GM21367 (cell line): Measurements from ENCODE around the gene FOCAD.

Experiments
- ATAC-seq: cut with Tn5 transposase; IDR thresholded peaks from one replicate; pipeline ENCODE4 v1.9.1; 2021; ENCODE audit not compliant: unreplicated experiment

The FOCAD gene

DNA sequence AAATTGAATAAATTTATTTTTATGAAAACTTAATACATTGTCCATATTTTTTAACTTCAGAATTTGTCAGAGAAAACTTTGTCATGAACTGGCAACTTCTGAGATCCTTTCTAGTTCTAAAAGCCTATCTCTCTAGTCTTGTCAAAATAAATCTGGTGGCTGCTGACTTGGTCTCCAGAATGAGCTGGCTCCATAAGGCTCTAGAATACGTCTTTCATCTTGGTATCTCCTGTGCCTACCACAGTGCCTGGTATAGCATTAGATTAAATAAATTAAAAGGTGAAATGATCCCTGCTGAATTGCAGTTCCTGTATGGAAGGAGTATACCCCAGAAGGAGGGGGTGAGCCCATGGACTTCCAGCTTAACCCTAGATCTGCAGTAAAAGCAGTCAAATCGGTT, 2.6 kb upstream of the FOCAD start:
- ATAC-seq: no peak

DNA sequence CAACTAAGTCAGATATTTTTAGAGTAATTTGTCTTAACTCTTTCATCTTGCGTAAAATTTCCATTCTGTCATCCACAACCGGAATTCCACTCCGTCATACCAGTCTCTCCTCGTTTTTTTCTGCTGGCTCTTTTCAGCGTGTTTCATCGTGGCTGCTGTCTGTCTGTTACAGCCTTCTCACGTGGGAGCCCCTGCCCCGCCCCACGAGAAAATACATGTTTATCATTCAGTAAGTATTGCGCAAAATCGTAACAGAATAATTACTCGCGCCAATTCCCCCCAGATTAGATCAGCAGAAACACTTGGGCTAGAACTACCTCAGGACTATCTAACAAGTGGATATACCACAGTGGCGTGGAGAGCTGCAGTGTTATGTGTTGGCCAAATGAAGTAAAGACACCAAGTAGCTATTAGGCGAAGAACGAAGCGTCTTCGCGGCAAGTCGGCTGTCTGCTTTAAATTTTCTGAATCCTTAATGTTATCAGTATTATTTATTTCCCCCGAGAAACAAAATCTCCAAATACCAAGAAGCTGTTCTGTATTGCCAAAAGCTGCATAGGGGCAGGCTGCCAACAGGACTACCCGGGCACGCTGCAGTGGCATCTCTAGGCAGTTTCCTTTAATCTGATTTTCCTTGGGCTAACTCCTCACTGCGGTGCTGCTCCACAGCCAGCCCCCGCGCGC, 566 bp upstream of the FOCAD start:
- peak; percentile 0 for ATAC-seq

DNA sequence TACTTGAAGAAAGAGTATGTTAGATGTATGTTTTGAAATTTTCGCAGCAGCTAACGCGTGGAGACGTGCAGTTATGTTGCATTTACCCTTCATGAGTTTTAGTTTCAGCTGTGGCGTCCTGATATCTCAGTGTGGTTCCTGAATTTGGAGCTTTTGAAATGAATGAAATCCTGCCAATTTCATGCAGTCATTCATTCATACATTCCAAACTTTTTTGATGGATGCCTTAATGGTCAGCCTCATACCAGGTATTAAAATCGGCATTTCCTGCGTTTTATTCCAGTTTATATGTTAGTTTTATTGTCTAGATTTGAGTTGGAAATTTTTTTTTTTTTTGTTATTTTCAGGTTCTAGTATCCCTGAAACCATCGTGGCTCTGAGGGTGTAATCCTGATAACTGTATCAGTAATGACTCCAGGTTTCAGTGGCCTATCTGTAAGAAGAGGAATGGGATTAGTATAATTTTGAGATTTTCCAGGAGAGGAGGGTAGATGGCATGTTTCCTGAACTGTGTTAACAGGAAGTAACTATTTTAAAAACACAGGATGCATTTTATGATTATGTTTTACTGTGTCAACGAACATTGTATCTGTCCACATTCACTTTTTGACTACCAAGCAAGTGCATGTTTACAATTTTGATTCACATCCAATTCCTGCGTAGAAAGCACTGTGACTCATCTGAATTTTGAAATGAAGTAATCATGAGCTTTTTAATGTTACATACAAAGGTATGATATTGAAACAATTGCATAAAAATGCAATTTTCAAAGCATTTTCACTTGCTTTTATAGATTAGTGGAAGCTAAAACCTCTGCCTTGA, 1.0 kb downstream of the FOCAD start:
- no peak for ATAC-seq

DNA sequence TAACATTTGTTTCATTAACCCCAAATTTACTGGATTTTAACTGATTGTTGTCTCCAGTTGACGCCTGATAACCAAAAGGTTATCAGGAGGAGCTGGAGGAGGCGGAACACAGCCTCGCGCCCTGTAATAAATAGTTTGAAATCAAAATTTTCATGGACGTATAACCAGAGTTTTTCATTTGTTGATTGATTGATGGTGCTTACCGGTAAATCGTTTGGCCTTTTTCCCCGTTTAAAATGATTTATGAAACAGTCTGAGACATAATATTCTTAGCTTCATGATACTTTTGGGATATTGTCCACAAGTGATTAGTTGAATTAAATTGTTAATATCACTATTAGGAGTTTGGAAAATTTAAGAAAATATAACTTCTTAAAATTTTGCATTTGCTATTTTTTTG, 1.7 kb downstream of the FOCAD start:
- ATAC-seq: no peak

DNA sequence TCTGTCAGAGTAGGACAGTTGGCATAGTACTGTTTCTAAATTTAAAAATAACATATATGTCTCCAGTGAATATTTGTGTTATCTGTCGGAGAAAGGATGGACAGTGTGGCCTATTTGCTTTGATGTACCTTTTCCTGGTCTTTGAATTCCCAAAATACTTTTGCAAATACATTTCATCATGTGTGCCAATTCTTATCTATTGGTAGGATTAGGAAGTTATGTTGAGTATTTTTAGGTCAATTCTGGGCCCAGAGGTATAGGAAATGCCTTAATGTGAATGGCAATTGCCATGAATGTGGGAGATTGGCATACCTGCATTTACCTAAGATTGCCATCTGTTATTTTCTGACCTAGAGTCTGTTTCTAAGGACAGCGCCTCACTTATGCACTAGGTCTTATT, 5.8 kb downstream of the FOCAD start:
- no peak for ATAC-seq

DNA sequence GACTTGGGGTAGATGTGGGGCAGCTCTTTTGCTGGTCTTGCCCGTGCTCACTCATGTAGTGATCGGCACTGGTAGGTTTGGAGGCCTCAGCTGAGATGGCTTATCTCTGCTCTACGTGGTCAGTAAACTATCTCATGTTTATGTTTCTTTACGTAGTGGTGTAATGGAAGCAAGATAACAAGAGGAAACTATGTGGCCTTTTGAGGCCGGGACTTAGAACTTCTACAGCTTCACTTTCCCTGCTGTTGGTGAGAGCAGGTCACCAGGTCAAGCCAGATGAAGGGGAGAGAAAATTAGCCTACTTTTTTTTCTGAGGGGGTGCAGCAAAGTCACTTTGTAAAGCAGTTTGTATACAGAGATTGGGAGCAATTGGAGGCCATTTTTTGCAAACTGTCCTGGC, 8.5 kb downstream of the FOCAD start:
- no peak for ATAC-seq

DNA sequence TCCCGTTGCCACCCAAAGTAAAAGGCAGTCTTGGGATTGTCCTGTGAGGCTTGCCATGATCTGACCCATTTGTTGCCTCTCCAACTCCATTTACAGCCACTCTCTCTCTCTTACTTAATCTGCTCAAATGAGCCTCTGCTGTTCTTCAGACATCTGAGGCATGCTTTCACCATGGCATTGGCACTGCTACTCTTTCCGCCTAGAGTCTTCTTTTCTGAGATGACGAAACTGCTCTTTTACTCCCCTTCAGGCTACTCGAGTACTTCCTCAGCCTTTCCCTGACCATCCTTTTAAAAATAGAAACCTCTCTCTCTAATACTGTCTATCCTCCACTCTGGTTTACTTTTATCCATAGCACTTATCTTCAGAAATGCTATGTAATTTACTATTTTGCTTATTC, 9.0 kb downstream of the FOCAD start:
- no peak for ATAC-seq

DNA sequence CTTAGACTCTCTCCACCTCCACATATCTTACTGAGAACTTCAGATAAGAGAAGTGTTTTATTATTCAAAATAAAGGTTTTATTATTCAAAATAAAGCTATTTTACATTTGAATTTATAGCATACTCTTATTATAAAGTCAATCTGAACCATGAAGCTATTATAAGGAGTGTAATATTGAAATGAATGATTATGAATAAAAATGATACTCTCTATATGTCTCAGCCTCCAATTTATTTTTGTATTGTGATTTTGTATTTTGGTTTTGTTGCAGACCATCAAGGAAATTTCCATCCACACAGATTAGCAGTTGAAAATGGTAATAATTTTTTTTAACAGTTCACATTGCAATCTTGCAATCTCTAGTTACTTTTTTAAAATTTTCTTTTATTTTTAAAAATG, 10.2 kb downstream of the FOCAD start:
- no peak for ATAC-seq

DNA sequence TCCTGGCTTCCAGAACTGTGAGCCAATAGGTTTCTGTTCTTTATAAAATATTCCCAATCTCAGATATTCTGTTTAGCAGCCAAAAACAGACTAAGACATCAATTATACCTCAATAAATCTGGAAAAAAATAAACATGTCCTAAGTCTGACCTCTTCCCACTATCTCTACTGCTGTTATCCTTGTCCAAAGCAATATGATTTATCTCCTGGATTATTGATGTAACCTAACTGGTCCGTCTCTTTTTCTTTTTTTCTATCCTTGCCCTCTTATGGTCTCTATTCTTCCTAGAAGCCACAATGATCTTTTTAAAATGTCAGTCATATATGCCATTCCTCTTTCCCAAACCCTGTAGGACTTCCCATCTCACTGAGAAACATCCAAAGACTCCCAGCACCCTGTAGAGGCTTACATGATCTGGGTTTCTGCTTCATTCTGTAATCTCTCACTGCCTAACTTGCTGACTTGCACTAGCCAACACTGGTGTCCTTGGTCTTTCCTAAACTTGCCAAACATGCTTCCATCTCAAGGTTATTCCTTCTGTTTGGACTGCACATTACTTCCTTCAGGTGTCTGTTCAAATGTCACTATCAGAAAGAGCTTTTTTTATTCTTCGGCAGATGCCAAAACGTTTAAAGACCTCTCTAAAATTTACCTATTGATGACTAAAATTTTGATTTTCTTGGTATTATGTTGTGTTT, 13.1 kb downstream of the FOCAD start:
- no peak for ATAC-seq

DNA sequence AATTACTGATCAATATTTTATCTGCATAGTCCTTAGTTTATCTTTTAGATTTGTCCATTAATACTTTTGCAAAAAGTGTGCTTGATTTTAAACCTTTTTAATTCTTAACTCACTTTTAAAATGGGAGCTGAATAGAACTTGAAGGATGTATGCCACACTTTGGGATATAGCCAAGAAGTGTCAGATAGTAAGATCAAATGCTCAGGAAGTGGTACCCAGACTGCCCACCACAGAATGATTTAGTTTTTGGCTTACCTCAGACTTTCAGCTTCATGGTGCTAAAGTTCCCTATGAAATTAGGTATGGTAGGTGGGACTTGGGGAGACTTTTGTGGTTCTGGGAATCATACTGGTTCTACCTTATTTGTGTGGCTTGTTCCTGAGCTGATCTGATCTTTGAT, 14.7 kb downstream of the FOCAD start:
- ATAC-seq: no peak

DNA sequence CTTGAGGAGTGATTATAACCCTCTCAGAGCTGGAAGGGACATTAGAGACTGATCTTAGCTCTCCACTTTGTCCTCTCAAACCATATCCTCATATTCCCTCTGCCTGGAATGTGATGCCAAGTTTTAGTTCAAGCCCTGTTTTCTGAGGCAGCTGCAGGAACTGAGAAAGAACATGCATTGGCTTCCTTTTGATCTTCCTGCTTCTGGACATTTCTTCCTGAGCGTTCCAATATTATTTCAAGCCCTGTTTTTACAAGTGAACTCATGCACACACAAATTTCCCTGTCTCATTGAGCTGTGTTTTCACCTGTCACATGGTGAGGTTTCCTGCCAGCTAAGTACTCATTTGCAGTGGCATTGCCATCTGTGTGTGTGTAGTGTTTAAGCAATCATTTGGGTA, 17.0 kb downstream of the FOCAD start:
- ATAC-seq: no peak

DNA sequence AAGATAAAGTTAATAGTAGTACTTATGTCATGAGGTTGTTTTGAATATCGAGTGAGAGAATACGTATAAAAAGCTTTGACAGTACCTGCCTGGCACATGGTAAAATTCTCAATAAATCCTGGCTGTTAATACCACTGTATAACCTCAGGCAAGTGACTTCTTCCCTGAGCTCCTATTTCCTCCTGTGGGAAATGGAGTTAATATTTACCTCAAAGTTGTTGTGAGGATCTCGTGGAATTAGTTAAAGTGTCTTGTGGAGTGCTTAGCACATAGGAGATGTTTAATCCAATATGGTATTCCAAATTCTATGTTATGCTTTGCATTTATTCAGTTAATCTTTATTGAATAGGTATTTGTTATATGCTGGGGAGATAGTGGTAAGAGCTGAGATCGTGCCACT, 18.5 kb downstream of the FOCAD start:
- no peak for ATAC-seq

DNA sequence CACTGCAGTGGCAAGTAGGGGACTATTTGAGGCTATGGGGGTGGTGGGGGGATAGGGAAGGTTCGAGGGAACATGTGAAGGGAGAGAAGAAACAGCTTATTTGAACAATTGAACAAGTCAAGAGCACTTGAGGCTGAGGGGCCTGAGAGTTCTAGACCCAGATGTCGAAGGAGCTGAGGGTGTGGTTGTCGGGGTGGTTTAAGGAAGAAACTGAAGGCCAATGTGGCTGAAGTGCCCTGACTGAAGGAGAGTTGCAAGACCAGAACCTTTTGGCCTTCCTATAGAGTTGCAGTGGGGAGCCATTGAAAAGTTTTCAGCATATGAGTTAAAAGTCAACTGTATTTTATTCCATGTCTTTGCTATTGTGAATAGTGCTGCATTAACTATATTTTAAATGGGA, 19.1 kb downstream of the FOCAD start:
- ATAC-seq: no peak

DNA sequence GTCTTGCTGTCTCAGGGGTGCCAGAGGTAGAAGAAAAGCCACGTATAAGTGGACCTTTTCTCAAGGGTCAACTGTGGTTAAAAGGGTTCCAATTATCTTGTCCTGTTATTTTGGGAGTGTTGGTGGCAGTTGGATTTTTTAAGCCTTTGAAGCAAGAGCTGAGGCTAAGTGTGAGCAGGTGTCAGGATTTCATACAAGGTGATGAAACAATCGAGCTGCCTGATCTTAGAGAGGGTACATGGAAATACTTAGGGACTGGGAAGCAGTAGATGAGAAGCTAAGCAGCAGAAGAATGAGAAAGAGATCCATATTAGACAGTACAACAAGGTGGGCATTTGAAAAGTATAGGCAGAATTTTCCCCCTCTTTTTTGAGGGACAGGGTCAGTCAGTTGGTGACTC, 23.6 kb downstream of the FOCAD start:
- ATAC-seq: no peak

DNA sequence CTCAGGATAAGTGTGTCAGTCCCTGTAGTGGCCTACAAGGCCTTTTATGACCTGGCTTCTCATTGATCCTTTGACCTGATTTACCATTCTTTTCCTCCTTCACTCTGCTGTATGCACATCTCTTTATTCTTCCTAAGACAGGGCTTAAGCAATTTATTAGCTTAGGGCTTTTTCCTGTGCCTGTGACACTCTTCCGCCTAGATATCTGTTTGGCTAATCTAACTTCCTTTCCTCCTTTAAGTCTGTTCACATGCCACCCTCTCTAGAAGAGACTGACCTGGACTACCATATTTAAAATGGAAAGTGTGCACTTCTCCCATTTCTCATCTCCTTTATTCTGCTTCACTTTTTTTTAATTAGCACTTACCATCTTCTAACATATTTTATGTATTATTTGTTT, 29.1 kb downstream of the FOCAD start:
- ATAC-seq: no peak

DNA sequence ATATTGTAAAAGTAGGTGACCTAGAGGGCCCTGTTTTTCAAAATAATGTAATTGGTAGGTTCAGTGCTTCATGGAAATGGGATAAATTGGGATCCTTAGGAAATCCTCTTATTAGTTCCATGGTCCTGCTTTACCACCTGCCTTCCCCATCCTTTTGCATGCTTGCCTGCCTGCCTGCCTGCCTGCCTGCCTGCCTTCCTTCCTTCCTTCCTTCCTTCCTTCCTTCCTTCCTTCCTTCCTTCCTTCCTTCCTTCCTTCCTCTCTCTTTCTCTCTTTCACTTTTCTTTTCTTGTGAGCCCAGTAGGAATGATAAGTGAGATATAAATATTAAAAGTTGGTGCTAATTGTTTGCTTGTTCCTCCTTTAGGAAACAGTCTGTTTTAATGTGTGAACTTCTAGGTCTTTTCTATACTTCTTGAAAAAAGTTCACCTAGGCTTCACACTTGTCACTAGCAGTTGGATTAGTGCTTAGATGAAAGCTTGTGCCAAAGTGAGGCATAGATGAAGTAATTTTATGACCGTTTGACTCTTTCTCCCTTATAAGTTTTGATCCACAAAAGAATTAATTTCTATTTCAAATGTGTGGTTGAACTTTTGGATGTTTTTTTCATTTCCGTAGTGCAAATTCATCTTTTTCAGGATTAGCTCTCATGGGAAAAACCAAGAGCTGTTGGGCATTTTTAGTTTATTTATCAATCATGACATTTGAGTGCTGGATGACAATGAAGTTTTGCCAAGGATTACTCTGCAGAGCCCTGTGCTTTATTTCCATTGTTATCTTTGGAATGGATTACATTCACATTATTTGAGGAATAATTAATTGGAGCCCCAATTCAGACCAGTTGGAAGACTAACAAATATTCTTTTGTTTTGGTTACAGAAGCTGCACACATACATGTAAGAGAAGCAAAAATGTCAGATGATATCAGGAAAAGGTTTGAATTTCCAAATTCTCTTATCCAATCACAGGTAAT, 30.7 kb downstream of the FOCAD start:
- no peak for ATAC-seq

DNA sequence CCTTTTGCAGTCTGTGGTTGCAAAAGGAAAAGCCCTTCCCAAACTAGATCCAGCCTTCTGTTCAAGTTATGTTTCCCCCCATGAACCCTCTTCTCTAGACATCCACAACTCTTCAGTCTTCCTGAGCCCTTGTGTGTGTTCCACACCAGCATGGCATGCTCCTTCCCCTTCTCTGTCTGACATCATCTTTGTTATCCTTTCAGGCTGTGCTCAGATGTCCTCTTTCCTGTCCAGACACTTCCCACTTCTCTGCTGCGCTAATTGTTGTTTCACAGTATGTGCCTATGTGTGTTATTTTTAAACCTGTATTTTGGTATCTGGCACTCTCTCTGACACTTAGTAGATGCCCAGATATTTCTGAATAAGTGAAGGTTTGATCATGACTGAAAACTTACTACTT, 38.2 kb downstream of the FOCAD start:
- ATAC-seq: no peak

DNA sequence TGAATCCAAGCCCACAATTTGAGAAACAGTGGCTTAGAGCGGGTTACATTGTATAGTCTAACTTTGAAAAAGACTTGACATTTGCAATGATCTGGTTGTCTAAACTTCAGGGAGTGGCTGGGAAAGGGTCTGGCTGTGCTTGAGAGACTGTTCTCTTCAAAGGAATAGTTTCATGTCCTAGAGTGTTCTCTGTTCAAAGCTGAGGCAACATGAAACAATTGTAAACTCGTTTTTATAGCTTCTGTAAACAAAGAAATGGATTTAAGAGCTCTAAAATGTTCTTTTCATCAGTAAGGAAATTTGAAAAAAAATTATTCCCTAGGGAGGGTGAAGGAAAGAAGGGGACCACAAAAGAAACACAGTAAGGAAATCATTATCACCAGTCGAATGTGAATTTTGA, 41.6 kb downstream of the FOCAD start:
- no peak for ATAC-seq

DNA sequence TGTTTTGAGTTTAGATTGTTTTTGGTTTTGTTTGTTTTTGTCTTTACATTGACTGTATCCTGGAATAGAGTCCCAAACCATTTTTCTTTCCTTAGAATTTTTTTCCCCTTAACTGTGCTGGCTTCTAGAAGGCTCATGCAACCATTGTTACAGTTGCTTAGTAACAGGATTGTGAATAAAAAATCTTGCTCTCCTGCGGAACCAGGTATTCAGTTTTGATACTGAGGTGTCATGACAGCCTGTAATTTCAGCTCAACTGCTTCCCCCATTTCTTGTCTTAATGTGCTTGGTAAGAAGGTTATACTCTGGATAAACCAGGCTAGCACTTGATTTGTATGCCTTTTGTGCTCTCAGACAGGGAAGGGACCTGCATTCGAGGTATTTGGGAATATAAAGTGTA, 42.1 kb downstream of the FOCAD start:
- no peak for ATAC-seq

DNA sequence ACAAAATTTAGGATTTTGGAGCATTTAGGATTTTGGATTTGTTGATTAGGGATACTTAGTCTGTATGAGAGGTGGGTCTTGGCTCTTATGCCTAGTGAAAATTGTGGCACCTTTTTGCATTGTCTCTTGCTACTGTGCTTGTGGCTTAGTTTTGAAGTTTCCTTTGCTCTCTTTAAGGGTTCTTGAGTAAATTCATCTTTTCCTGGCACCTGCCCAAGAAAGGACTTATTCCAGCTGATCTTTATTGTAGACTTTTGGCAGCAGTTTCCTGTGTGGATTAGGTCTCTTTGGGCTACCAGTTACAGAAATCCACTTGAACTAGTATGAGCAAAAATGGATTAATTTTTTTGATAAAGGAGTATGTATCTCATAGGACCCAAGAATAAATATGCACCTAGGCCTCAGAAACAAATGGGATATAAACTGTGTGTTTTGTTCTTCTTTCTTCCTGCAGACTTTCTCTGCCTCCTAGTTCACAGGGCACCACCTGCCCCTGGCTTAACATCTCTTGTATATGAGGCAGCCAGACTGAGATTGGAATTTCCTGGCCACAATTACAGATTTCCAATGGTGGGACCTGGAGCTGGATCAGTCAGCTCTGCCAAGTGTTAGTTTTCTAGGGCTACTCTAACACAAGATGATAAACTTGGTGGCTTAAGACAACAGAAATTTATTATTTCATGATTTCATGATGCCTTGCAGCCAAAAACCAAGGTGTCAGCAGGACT, 44.6 kb downstream of the FOCAD start:
- no peak for ATAC-seq
